AG04450 (cell line): ENCODE data around the gene RPAP2. TPM values are rescaled to one million over a fixed set of nuclear protein-coding genes. Genes with fewer than 3 reads are reported as not detected.

Experiments used
- CTCF ChIA-PET: fragments of 300-600, 350-600 bp; formaldehyde crosslinking; extraction: SDS; loops from one replicate; lab custom pipeline; 2022; ENCODE audit warnings: antibody characterized with exemption, inconsistent platforms; lab: Charles Lee
- POLR2A ChIA-PET: fragments of 350-600 bp; formaldehyde crosslinking; extraction: SDS; loops from one replicate; lab custom pipeline; 2021; ENCODE audit warnings: antibody characterized with exemption, inconsistent platforms; lab: Yijun Ruan, JAX
- DNase-seq: peaks from one replicate; pipeline ENCODE4 v3.0.0-alpha.2; 2011; ENCODE audit warnings: low read depth, low spot score
- H3K27ac ChIP-seq: one replicate; pipeline ENCODE4 v1.5.1; 2012; ENCODE audit warnings: low read depth, low read length, control low read depth
- H3K27me3 ChIP-seq: one replicate; pipeline ENCODE4 v1.6.0; 2012; ENCODE audit warnings: low read length; ENCODE audit not compliant: control insufficient read depth, insufficient read depth
- H3K4me3 ChIP-seq: 2 replicates; pipeline ENCODE4 v1.5.1; 2011; ENCODE audit warnings: mild to moderate bottlenecking, low read depth, low read length, control low read depth
- H3K9me3 ChIP-seq: 2 replicates; pipeline ENCODE4 v1.5.1; 2012; ENCODE audit warnings: low read length; ENCODE audit not compliant: control insufficient read depth, insufficient read depth
- CTCF ChIP-seq: IDR thresholded peaks from 2 replicates; pipeline ENCODE4 v1.5.1; 2011; ENCODE audit warnings: low read depth, low read length, control low read depth, inconsistent platforms
- polyA plus RNA-seq: library from polyadenylated mRNA; depleted of rRNA; stranded (reverse); fragments of >200 nt; gene quantifications from 2 replicates; pipeline ENCODE4 v1.2.3, GENCODE V29; 2011

The RPAP2 gene
- polyA plus RNA-seq, 1 experiment: 21.5 TPM

GRCh38 chr1:92409946-92410549, 111.2 kb downstream of the RPAP2 start:
- CTCF ChIA-PET: no interaction called here

GRCh38 chr1:92410706-92411105, 111.8 kb downstream of the RPAP2 start:
- ChIA-PET POLR2A (no interaction called here), CTCF (no interaction called here)
- Histone ChIP-seq H3K27me3 (no peaks in the 10 kb centered on the region), H3K4me3 (no peak overlapping the region), H3K9me3 (no peaks in the 10 kb centered on the region), H3K27ac (no peak overlapping the region)
- DNase-seq: no peak
- TF ChIP-seq CTCF: no peak

More at GRCh38 chr1:92409946-92410549, 111.2 kb downstream of the RPAP2 start:
- Histone ChIP-seq H3K27me3 (no peaks in the 10 kb centered on the region), H3K27ac (no peak overlapping the region), H3K9me3 (no peaks in the 10 kb centered on the region), H3K4me3 (no peak overlapping the region)
- POLR2A ChIA-PET: no interaction called here
- TF ChIP-seq CTCF: no peak
- DNase-seq: no peak

GRCh38 chr1:92411511-92411910, 112.7 kb downstream of the RPAP2 start:
- POLR2A ChIA-PET: no interaction called here
- CTCF ChIA-PET: no interaction called here
- H3K27ac ChIP-seq: no peak overlapping the region
- no peak for TF ChIP-seq CTCF
- DNase-seq: peak; percentile 20
- H3K9me3 ChIP-seq: no peaks in the 10 kb centered on the region
- H3K27me3 ChIP-seq: no peaks in the 10 kb centered on the region
- no peak overlapping the region for H3K4me3 ChIP-seq

GRCh38 chr1:92419642-92420041, 120.8 kb downstream of the RPAP2 start:
- no peak for TF ChIP-seq CTCF
- Histone ChIP-seq H3K9me3 (no peaks in the 10 kb centered on the region), H3K27ac (no peak overlapping the region), H3K4me3 (no peak overlapping the region), H3K27me3 (peaks cover 4% of the 10 kb centered on the region)
- POLR2A ChIA-PET: no interaction called here
- DNase-seq: no peak
- CTCF ChIA-PET: no interaction called here

- no peaks in the 10 kb centered on the region for H3K9me3 ChIP-seq
- POLR2A ChIA-PET: no interaction called here
- no peak for TF ChIP-seq CTCF
- peaks cover 4% of the 10 kb centered on the region for H3K27me3 ChIP-seq
- DNase-seq: no peak
- H3K27ac ChIP-seq: no peak overlapping the region
- CTCF ChIA-PET: no interaction called here
- H3K4me3 ChIP-seq: no peak overlapping the region
Observed at GRCh38 chr1:92424381-92424780, 125.5 kb downstream of the RPAP2 start.
